Psoas muscle (tissue), 8 donors: ENCODE results near the gene TMEM119. TPM values are rescaled to one million over a fixed set of nuclear protein-coding genes. Genes with fewer than 3 reads are reported as not detected.
A peak's percentile ranks its signal among the peaks of the same experiment; 100 is the strongest.

Experiments used
- ATAC-seq, 4 donors: fragments of 200-7000 bp; cut with Tn5 transposase; one replicate each; pipeline ENCODE4 v1.9.1; 2020; ENCODE audit warnings: moderate library complexity in 3 of 4, mild to moderate bottlenecking in 2 of 4
- DNase-seq, 2 donors: peaks; one replicate each; pipeline ENCODE4 v3.0.0-alpha.2; 2020
- H3K27ac ChIP-seq: fragments of 200-600 bp; one replicate; pipeline ENCODE4 v1.8.0; 2022
- H3K27me3 ChIP-seq, 3 donors: fragments of 200-600 bp in 1 of 3; one replicate each; pipeline versions ENCODE4 v1.6.1 to v1.8.0; 2013 to 2022; ENCODE audit warnings: low read length in 2 of 3, mild to moderate bottlenecking in 2 of 3, moderate library complexity in 1 of 3; ENCODE audit not compliant: insufficient read depth in 3 of 3
- H3K36me3 ChIP-seq, 2 donors: fragments of 200-600 bp in 1 of 2; one replicate each; pipeline versions ENCODE4 v1.6.1 to v1.8.0; 2013 to 2022; ENCODE audit warnings: low read depth in 1 of 2, mild to moderate bottlenecking in 1 of 2, moderate library complexity in 1 of 2; ENCODE audit not compliant: insufficient read depth in 1 of 2
- H3K4me1 ChIP-seq: fragments of 200-600 bp; one replicate; pipeline ENCODE4 v1.8.0; 2022
- H3K4me3 ChIP-seq: fragments of 200-600 bp; one replicate; pipeline ENCODE4 v1.8.0; 2022; ENCODE audit warnings: mild to moderate bottlenecking
- H3K9me3 ChIP-seq: fragments of 200-600 bp; one replicate; pipeline ENCODE4 v1.8.0; 2022
- WGBS, 3 donors: extraction: QIAGEN DNeasy Blood & Tissue Kit; methylation state at CpG; one replicate each; pipeline versions ENCODE4 v1.1.6 to v1.1.7; 2013; 5-methylcytosine and 5-hydroxymethylcytosine counted together
- intact Hi-C, 2 donors: fragments of 100-400 bp; cut with DNase I; formaldehyde crosslinking; loops; one replicate each; pipeline versions ENCODE4 v1.11.0 to v1.14.2; 2022
- polyA plus RNA-seq, 3 donors: library from polyadenylated mRNA; stranded (reverse); fragments of 200-250 nt; gene quantifications; one replicate each; pipeline ENCODE4 v1.2.3, GENCODE V29; 2013
- total RNA-seq, 4 donors: library from RNA; stranded (reverse); fragmentation: NEBNext Ultra II Directional in 2 of 4; extraction: Animal tissue kit (Norgen Biotek cat#: 25700) in 2 of 4; gene quantifications; one replicate each; pipeline versions ENCODE4 v1.2.1 to v1.2.4, GENCODE V29; 2021 to 2023
- TF ChIP-seq, protein P1 (sequence below): fragments of 200-600 bp; IDR thresholded peaks from one replicate; pipeline ENCODE4 v1.8.0; 2022; ENCODE audit warnings: antibody characterized with exemption
- donor health status: healthy with polysubstance abuse.
- donor health status: DM: no; HTN: no; CAD: no; lungs with moderate emphysema.
- donor health status: Bipolar disorder and iron deficiency.
- donor health status: healthy.
- donor health status: DM: yes; HTN: yes; CAD: no.
- donor health status: DM: no; HTN: no; CAD: no.
- donor health status: DM: no; HTN: no; CAD: no.
- donor health status: DM: yes; HTN: yes; CAD: no.

TMEM119 gene
- total and polyA plus RNA-seq, 7 donors: 0.25 to 2.6 (median 0.36) TPM

DNA sequence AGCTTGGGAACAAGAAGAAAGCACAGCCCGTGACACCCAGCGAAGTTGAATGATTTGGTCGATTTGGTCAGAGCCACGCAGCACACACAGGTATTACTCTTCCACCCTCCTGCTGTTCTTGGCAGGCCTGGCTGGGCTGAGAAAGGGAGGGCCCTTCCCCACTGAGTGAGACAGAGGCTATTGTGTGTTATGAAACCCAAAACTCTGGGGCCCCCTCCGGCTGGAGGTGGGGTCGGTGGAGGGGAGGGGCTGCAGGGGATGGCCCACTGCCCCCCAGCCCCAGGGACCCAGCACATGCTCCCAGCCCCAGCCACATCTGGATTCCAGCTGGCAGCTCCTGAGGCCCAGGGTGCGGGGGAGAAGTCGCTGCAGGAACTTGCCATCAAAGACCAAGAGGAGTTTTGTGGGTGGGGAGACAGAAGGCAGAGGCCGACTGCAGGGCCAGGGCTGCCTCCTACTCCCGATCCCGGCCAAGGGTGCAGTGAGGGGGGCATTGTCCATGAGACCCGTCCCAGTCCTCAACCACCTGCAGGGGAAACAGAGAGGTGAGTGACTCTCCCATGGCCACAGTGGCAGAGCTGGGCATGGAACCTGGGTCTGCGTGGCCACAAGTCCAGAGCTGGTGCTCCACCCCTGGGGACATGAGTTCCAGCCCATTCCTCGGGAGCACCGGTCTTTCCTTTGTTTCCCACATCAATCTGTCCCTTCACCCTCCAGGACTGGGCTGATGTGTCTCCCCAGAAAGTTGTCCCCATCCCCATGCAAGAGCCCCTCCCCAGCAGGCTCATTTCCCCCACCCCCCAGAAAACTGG is 8.7 kb downstream of the TMEM119 start:
- no peaks in the 10 kb centered on the region for H3K9me3 ChIP-seq
- intact Hi-C loops: no loop called here
- 37 to 49% (median 40%) methylated on average over 14 to 15 of the region's 15 CpGs for WGBS, 3 donors
- H3K27me3 ChIP-seq: no peaks in the 10 kb centered on the region
- no peak overlapping the region for H3K27ac ChIP-seq
- TF ChIP-seq, protein P1, sequence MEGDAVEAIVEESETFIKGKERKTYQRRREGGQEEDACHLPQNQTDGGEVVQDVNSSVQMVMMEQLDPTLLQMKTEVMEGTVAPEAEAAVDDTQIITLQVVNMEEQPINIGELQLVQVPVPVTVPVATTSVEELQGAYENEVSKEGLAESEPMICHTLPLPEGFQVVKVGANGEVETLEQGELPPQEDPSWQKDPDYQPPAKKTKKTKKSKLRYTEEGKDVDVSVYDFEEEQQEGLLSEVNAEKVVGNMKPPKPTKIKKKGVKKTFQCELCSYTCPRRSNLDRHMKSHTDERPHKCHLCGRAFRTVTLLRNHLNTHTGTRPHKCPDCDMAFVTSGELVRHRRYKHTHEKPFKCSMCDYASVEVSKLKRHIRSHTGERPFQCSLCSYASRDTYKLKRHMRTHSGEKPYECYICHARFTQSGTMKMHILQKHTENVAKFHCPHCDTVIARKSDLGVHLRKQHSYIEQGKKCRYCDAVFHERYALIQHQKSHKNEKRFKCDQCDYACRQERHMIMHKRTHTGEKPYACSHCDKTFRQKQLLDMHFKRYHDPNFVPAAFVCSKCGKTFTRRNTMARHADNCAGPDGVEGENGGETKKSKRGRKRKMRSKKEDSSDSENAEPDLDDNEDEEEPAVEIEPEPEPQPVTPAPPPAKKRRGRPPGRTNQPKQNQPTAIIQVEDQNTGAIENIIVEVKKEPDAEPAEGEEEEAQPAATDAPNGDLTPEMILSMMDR: no peak
- H3K4me3 ChIP-seq: no peak overlapping the region
- no peak for DNase-seq
- no peaks in the 10 kb centered on the region for H3K4me1 ChIP-seq
- no peaks in the 10 kb centered on the region for H3K36me3 ChIP-seq
- peak in 1 of 4 donors; percentile 21 for ATAC-seq

- intact Hi-C loops: no loop called here
- H3K4me3 ChIP-seq: no peak overlapping the region
- no peak for ATAC-seq
- no peak for DNase-seq
- H3K9me3 ChIP-seq: no peaks in the 10 kb centered on the region
- H3K36me3 ChIP-seq: no peaks in the 10 kb centered on the region
- TF ChIP-seq, protein P1: no peak
- no peaks in the 10 kb centered on the region for H3K27me3 ChIP-seq
- no peak overlapping the region for H3K27ac ChIP-seq
- 52 to 58% (median 53%) methylated on average over 4 of the region's 4 CpGs for WGBS, 3 donors
- H3K4me1 ChIP-seq: no peaks in the 10 kb centered on the region
Measured at GRCh38 chr12:108587826-108588225, 10.1 kb downstream of the TMEM119 start.

- no peaks in the 10 kb centered on the region for H3K36me3 ChIP-seq
- TF ChIP-seq, protein P1: no peak
- intact Hi-C loops: no loop called here
- H3K4me3 ChIP-seq: no peak overlapping the region
- DNase-seq (no peak), ATAC-seq (no peak)
- no peaks in the 10 kb centered on the region for H3K9me3 ChIP-seq
- no peak overlapping the region for H3K27ac ChIP-seq
- WGBS, 3 donors: 92 to 93% (median 92%) methylated on average over 11 of the region's 11 CpGs
- no peaks in the 10 kb centered on the region for H3K27me3 ChIP-seq
- no peaks in the 10 kb centered on the region for H3K4me1 ChIP-seq
Measured at GRCh38 chr12:108586306-108586705, 11.6 kb downstream of the TMEM119 start.

GRCh38 chr12:108585864-108586263 is 12.0 kb downstream of the TMEM119 start:
- ATAC-seq: no peak
- TF ChIP-seq, protein P1: no peak
- Histone ChIP-seq H3K9me3 (no peaks in the 10 kb centered on the region), H3K36me3 (no peaks in the 10 kb centered on the region), H3K27me3 (no peaks in the 10 kb centered on the region), H3K4me1 (no peaks in the 10 kb centered on the region), H3K27ac (no peak overlapping the region), H3K4me3 (no peak overlapping the region)
- DNase-seq: no peak
- intact Hi-C loops: no loop called here
- 53 to 66% (median 58%) methylated on average over 4 of the region's 4 CpGs for WGBS, 3 donors
